BJ (cell line): Measurements from ENCODE around the gene ASB13. TPM values are rescaled to one million over a fixed set of nuclear protein-coding genes. Genes with fewer than 3 reads are reported as not detected.

ENCODE experiments used
- CTCF ChIA-PET: fragments of 350-600 bp; formaldehyde crosslinking; extraction: SDS; loops from one replicate; lab custom pipeline; 2021; ENCODE audit warnings: antibody characterized with exemption, inconsistent platforms; lab: Yijun Ruan, JAX
- POLR2A ChIA-PET: fragments of 300-600 bp; sonication (Branson Sonifier 250); formaldehyde crosslinking; extraction: SDS; loops from one replicate; lab custom pipeline; 2021; ENCODE audit warnings: antibody characterized with exemption; lab: Charles Lee
- DNase-seq: peaks from one replicate; pipeline ENCODE4 v3.0.0-alpha.2; 2011; ENCODE audit warnings: low read depth
- H3K27me3 ChIP-seq: 2 replicates; pipeline ENCODE4 v1.6.0; 2011; ENCODE audit warnings: low read length; ENCODE audit not compliant: control insufficient read depth, insufficient read depth
- H3K36me3 ChIP-seq: 2 replicates; pipeline ENCODE4 v1.5.1; 2011; ENCODE audit warnings: low read length; ENCODE audit not compliant: control insufficient read depth, insufficient read depth
- H3K4me3 ChIP-seq: 2 replicates; pipeline ENCODE4 v1.5.1; 2011; ENCODE audit warnings: low read depth, mild to moderate bottlenecking, control low read depth, low read length
- polyA plus RNA-seq: library from polyadenylated mRNA; depleted of rRNA; stranded (reverse); fragments of >200 nt; gene quantifications from 2 replicates; pipeline ENCODE4 v1.2.3, GENCODE V29; 2011
- TF ChIP-seq, protein P1 (sequence below): IDR thresholded peaks from 2 replicates; pipeline ENCODE4 v1.5.1; 2011; ENCODE audit warnings: low read depth, mild to moderate bottlenecking, control low read depth, inconsistent platforms, low read length, moderate library complexity; ENCODE audit not compliant: insufficient read depth

ASB13 gene
- polyA plus RNA-seq, 1 experiment, result 8.6 TPM

- TF ChIP-seq, protein P1, sequence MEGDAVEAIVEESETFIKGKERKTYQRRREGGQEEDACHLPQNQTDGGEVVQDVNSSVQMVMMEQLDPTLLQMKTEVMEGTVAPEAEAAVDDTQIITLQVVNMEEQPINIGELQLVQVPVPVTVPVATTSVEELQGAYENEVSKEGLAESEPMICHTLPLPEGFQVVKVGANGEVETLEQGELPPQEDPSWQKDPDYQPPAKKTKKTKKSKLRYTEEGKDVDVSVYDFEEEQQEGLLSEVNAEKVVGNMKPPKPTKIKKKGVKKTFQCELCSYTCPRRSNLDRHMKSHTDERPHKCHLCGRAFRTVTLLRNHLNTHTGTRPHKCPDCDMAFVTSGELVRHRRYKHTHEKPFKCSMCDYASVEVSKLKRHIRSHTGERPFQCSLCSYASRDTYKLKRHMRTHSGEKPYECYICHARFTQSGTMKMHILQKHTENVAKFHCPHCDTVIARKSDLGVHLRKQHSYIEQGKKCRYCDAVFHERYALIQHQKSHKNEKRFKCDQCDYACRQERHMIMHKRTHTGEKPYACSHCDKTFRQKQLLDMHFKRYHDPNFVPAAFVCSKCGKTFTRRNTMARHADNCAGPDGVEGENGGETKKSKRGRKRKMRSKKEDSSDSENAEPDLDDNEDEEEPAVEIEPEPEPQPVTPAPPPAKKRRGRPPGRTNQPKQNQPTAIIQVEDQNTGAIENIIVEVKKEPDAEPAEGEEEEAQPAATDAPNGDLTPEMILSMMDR, result no peak
- ChIA-PET POLR2A (no interaction called here), CTCF (interaction anchor here (0.6 to 1.5 kb wide), 3 partner anchors 9 to 1290 kb away, joined by 3 to 4 read pairs (median 3); no protein-coding TSS in a partner anchor)
- Histone ChIP-seq H3K36me3 (no peaks in the 10 kb centered on the region), H3K4me3 (no peak overlapping the region), H3K27me3 (0 out of 2 replicates have a peak, but pooled peaks cover 5% of the 10 kb centered on the region)
- DNase-seq, result no peak
Measured at GRCh38 chr10:5681930-5682329, 15.5 kb upstream of the ASB13 start.

DNA sequence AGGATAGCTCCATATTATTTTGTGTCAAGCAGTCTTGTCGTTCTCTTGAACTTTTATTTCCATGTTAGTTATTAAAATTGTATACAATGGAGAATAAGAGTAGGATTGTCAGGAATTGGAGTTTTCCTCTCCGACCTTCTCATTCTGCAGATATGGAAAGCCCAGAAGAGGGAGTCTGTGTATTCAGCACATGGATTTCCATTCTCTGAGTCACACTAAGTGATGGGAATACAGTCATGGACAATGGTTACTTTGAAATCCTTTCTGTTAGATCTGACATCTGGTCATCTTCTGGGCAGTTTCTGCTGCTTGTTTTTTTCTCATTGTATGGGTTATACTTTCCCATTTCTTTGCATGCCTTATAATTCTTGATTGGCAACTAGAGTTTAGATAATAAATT lies 13.2 kb upstream of the ASB13 start:
- TF ChIP-seq, protein P1, result peak; percentile 15; the same call in 1 of the 2 replicates
- Histone ChIP-seq H3K4me3 (no peak overlapping the region), H3K27me3 (0 out of 2 replicates have a peak, but pooled peaks cover 5% of the 10 kb centered on the region), H3K36me3 (no peaks in the 10 kb centered on the region)
- DNase-seq, result no peak
- ChIA-PET POLR2A (no interaction called here), CTCF (interaction anchor here (1.3 to 1.5 kb wide), 3 partner anchors 8 to 57 kb away, joined by 3 to 5 read pairs (median 3); no protein-coding TSS in a partner anchor)

GRCh38 chr10:5679037-5679435 lies 12.6 kb upstream of the ASB13 start:
- H3K27me3 ChIP-seq, result 0 out of 2 replicates have a peak, but pooled peaks cover 5% of the 10 kb centered on the region
- H3K4me3 ChIP-seq, result no peak overlapping the region
- POLR2A ChIA-PET, result no interaction called here
- no peak for DNase-seq
- H3K36me3 ChIP-seq, result no peaks in the 10 kb centered on the region
- TF ChIP-seq, protein P1, result no peak
- CTCF ChIA-PET, result interaction anchor here (1.3 to 1.5 kb wide), 3 partner anchors 8 to 56 kb away, joined by 3 to 5 read pairs (median 3); no protein-coding TSS in a partner anchor

GRCh38 chr10:5678397-5679036 lies 12.1 kb upstream of the ASB13 start:
- ChIA-PET CTCF (interaction anchor here (1.3 to 1.5 kb wide), 3 partner anchors 9 to 55 kb away, joined by 3 to 5 read pairs (median 4); no protein-coding TSS in a partner anchor), POLR2A (no interaction called here)
- Histone ChIP-seq H3K27me3 (0 out of 2 replicates have a peak, but pooled peaks cover 5% of the 10 kb centered on the region), H3K4me3 (no peak overlapping the region), H3K36me3 (no peaks in the 10 kb centered on the region)
- TF ChIP-seq, protein P1, result no peak
- DNase-seq, result no peak

GRCh38 chr10:5670662-5671375 lies 4.4 kb upstream of the ASB13 start:
- POLR2A ChIA-PET, result no interaction called here
- CTCF ChIA-PET, result interaction anchor here (1.3 kb wide), 1 partner anchor 9 kb away, joined by 3 read pairs; no protein-coding TSS in a partner anchor
- H3K27me3 ChIP-seq, result peaks cover 1% of the 10 kb centered on the region; the same call in 1 of the 2 replicates
- no peak overlapping the region for H3K4me3 ChIP-seq
- DNase-seq, result no peak
- TF ChIP-seq, protein P1, result no peak
- H3K36me3 ChIP-seq, result no peaks in the 10 kb centered on the region
